Caco-2 (cell line): ENCODE results near the gene KCNAB3. TPM values are rescaled to one million over a fixed set of nuclear protein-coding genes. Genes with fewer than 3 reads are reported as not detected.

ENCODE experiments used
- BruUV-seq: library from RNA; stranded (reverse); fragments of 400-500 nt; replicated peaks from 2 replicates; lab custom pipeline; 2021; lab: Mats Ljungman, UMichigan
- CTCF ChIA-PET: fragments of 300-600 bp; sonication (Branson Sonifier 250); formaldehyde crosslinking; loops from one replicate; lab custom pipeline; 2022; ENCODE audit warnings: antibody characterized with exemption; lab: Charles Lee
- POLR2A ChIA-PET: fragments of 300-600 bp; sonication (Branson Sonifier 250); formaldehyde crosslinking; loops from one replicate; lab custom pipeline; 2022; ENCODE audit warnings: antibody characterized with exemption; lab: Charles Lee
- DNase-seq, 2 experiments: peaks; one replicate each; pipeline versions ENCODE4 v3.0.0 to v3.0.0-alpha.2; 2020 to 2022
- H3K27me3 ChIP-seq: replicated peaks from 2 replicates; pipeline ENCODE4 v1.6.0; 2011; ENCODE audit warnings: low read length; ENCODE audit not compliant: control insufficient read depth, insufficient read depth
- H3K36me3 ChIP-seq: 2 replicates; pipeline ENCODE4 v1.5.1; 2011; ENCODE audit warnings: low read length; ENCODE audit not compliant: control insufficient read depth, insufficient read depth
- H3K4me1 ChIP-seq: fragments of 250-450 bp; sonication (Bioruptor Pico); 2 replicates; pipeline ENCODE4 v1.5.1; 2020; ENCODE audit warnings: mild to moderate bottlenecking
- H3K4me3 ChIP-seq: 2 replicates; pipeline ENCODE4 v1.5.1; 2011; ENCODE audit warnings: low read depth, mild to moderate bottlenecking, control low read depth, low read length
- H3K9me3 ChIP-seq: fragments of 250-450 bp; sonication (Bioruptor Pico); 2 replicates; pipeline ENCODE4 v1.5.1; 2020; ENCODE audit warnings: mild to moderate bottlenecking, moderate library complexity
- H3K27ac Mint-ChIP-seq: one replicate; pipeline ENCODE4 v1.8.0; 2022; ENCODE audit warnings: mixed read lengths; ENCODE audit not compliant: unreplicated experiment
- H3K27me3 Mint-ChIP-seq: one replicate; pipeline ENCODE4 v1.8.0; 2022; ENCODE audit warnings: mixed read lengths; ENCODE audit not compliant: insufficient read depth, unreplicated experiment
- H3K36me3 Mint-ChIP-seq: one replicate; pipeline ENCODE4 v1.8.0; 2022; ENCODE audit warnings: mild to moderate bottlenecking, mixed read lengths; ENCODE audit not compliant: insufficient read depth, unreplicated experiment
- H3K4me1 Mint-ChIP-seq: one replicate; pipeline ENCODE4 v1.8.0; 2022; ENCODE audit warnings: low read depth, mixed read lengths; ENCODE audit not compliant: unreplicated experiment
- H3K4me3 Mint-ChIP-seq: one replicate; pipeline ENCODE4 v1.8.0; 2022; ENCODE audit warnings: mild to moderate bottlenecking, moderate library complexity, mixed read lengths; ENCODE audit not compliant: unreplicated experiment
- H3K9me3 Mint-ChIP-seq: one replicate; pipeline ENCODE4 v1.8.0; 2022; ENCODE audit warnings: mixed read lengths; ENCODE audit not compliant: unreplicated experiment
- CTCF ChIP-seq, 2 experiments: fragments of 200-600 bp in 1 of 2; IDR thresholded peaks; 1 replicate in 1 of 2; 2 replicates in 1 of 2; pipeline versions ENCODE4 v1.5.1 to v1.8.0; 2011 to 2022; ENCODE audit warnings: antibody characterized with exemption in 1 of 2, control low read depth in 1 of 2, inconsistent platforms in 1 of 2, low read depth in 1 of 2, low read length in 1 of 2, mild to moderate bottlenecking in 1 of 2, moderate library complexity in 1 of 2; ENCODE audit not compliant: insufficient read depth in 1 of 2, severe bottlenecking in 1 of 2, unreplicated experiment in 1 of 2
- intact Hi-C: fragments of 100-400 bp; cut with micrococcal nuclease; formaldehyde crosslinking; loops from one replicate; pipeline ENCODE4 v1.10.0; 2022; ENCODE audit not compliant: unreplicated experiment
- total RNA-seq: library from RNA; stranded (reverse); gene quantifications from 2 replicates; pipeline ENCODE4 v1.2.3, GENCODE V29; 2022

The KCNAB3 gene
- total RNA-seq, 1 experiment from 2014 or later, result 2.0 TPM

DNA sequence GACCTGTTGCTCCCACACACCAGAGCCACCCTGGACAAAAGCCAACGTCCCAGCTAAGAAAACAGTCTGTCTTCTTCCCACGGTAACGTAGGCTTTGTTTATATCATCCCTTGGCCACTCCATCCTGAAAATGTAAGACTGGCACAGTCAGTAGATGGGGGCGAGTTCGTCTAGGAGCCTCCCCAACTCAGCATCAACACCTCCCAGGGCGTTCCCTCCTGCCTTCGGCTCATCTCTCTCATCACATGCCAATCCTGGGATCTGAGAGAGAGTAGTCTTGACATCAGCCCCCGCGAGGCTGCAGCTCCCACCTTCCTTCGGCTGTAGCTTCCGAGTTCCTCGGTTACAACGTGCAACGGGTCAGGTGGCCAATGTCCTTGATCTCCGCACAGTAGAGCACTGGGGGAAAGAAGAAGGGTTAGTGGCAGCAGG, 14.5 kb downstream of the KCNAB3 start:
- DNase-seq, result no peak
- POLR2A ChIA-PET, result interaction anchor here (0.8 to 1.7 kb wide), 4 partner anchors 17 to 380 kb away, joined by 3 to 10 read pairs (median 4); partner anchors contain the start of genes CNTROB, SLC25A35 and TRAPPC1
- TF ChIP-seq CTCF (IDR thresholded peaks at IDR 0.05; ENCODE audit: insufficient read depth in 1 of 2, low read depth in 1 of 2, low read length in 1 of 2, severe bottlenecking in 1 of 2, unreplicated experiment in 1 of 2), result no peak
- Histone ChIP-seq H3K36me3 (no peaks in the 10 kb centered on the region), H3K4me1 (0 out of 2 replicates have a peak, but pooled peaks cover 3% of the 10 kb centered on the region), H3K27me3 (no peaks in the 10 kb centered on the region), H3K4me3 (peak overlapping the region; percentile 61), H3K9me3 (no peaks in the 10 kb centered on the region)
- Mint-ChIP-seq H3K27ac (peak overlapping the region; percentile 92), H3K4me3 (peak overlapping the region; percentile 85), H3K27me3 (no peaks in the 10 kb centered on the region), H3K9me3 (no peaks in the 10 kb centered on the region), H3K36me3 (peaks cover 26% of the 10 kb centered on the region), H3K4me1 (no peaks in the 10 kb centered on the region)
- intact Hi-C loops, result loop anchor here (2.0 to 10.0 kb wide), 2 partner anchors 142 to 170 kb away; no protein-coding TSS in a partner anchor
- BruUV-seq, result no TSS peak
- CTCF ChIA-PET, result interaction anchor here (1.0 to 2.9 kb wide), 3 partner anchors 17 to 126 kb away, joined by 3 to 21 read pairs (median 14); partner anchors contain the start of genes CNTROB and TRAPPC1

DNA sequence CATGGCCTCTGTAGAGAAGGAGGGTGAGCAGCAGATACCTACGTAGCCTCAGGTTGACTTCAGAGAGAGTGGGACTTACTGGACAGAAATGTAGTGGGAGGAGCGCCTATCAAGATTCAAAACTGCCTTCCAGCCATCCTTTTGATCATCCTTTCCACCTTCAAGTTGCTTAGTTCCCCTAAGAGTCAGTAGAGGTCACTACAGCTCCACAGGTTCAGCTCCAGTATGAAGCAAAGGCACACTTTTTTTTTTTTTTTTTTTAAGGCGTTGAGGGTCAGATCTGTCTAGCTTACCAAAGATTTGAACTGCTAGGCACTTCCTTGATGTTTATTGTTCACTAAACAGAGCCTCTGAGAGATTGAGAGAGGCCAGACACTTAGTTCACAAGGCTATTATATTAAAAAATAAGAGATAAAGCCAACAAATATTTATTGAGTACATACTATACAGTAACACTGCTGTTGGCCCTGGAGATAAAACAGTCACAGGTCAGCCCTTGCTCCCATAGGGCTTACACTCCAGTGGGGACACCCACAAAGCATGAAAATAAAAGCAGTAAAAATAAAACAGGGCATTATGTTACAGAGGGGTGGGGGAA, 16.6 kb downstream of the KCNAB3 start:
- Histone ChIP-seq H3K36me3 (no peaks in the 10 kb centered on the region), H3K4me1 (0 out of 2 replicates have a peak, but pooled peaks cover 3% of the 10 kb centered on the region), H3K9me3 (no peaks in the 10 kb centered on the region), H3K4me3 (no peak overlapping the region), H3K27me3 (no peaks in the 10 kb centered on the region)
- Mint-ChIP-seq H3K27ac (no peak overlapping the region), H3K36me3 (peaks cover 32% of the 10 kb centered on the region), H3K9me3 (no peaks in the 10 kb centered on the region), H3K4me1 (no peaks in the 10 kb centered on the region), H3K27me3 (no peaks in the 10 kb centered on the region), H3K4me3 (no peak overlapping the region)
- POLR2A ChIA-PET, result interaction anchor here (0.6 kb wide), 5 partner anchors 13 to 298 kb away, joined by 3 to 6 read pairs (median 4); partner anchors contain the start of gene FXR2
- intact Hi-C loops, result loop anchor here (1.0 to 10.0 kb wide), 4 partner anchors 19 to 168 kb away; partner anchors contain the start of gene CNTROB
- BruUV-seq, result no TSS peak
- TF ChIP-seq CTCF (IDR thresholded peaks at IDR 0.05; ENCODE audit: insufficient read depth in 1 of 2, low read depth in 1 of 2, low read length in 1 of 2, severe bottlenecking in 1 of 2, unreplicated experiment in 1 of 2), result peak; percentile 29 to 68
- DNase-seq, result peak; percentile 50 to 62
- CTCF ChIA-PET, result interaction anchor here (0.6 to 1.9 kb wide), 8 partner anchors 19 to 695 kb away, joined by 3 to 8 read pairs (median 4); partner anchors contain the start of genes CNTROB and TRAPPC1

DNA sequence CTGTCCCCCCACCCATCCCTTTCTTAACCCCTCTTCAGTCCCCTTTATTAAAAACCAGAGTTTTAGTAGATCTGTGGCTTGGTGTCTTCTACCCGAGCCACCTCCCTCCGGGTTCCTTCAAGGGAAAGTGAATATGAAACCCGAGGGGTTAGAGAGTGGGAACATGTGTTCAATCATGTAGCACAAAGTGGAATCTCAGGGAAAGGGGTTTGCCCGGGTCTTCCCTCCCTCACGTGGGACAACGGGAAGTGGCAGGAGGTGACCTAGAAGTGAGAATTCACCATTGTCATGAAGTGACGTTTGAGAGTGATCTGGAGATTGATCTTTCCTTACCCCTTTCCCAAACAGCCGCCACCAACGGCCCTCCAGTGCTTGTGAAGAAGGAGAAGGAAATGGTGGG, 18.5 kb downstream of the KCNAB3 start:
- no peak for TF ChIP-seq CTCF (IDR thresholded peaks at IDR 0.05; ENCODE audit: insufficient read depth in 1 of 2, low read depth in 1 of 2, low read length in 1 of 2, severe bottlenecking in 1 of 2, unreplicated experiment in 1 of 2)
- no peaks in the 10 kb centered on the region for H3K36me3 ChIP-seq

More for the DNA sequence above, 18.5 kb downstream of the KCNAB3 start:
- no TSS peak for BruUV-seq
- H3K27me3 ChIP-seq, result no peaks in the 10 kb centered on the region
- H3K4me3 ChIP-seq, result no peak overlapping the region
- Mint-ChIP-seq H3K9me3 (no peaks in the 10 kb centered on the region), H3K27ac (no peak overlapping the region), H3K4me3 (no peak overlapping the region), H3K36me3 (peaks cover 29% of the 10 kb centered on the region), H3K27me3 (no peaks in the 10 kb centered on the region), H3K4me1 (no peaks in the 10 kb centered on the region)
- intact Hi-C loops, result loop anchor here (10.0 kb wide), 1 partner anchor 166 kb away; no protein-coding TSS in a partner anchor
- H3K9me3 ChIP-seq, result no peaks in the 10 kb centered on the region
- POLR2A ChIA-PET, result no interaction called here
- CTCF ChIA-PET, result no interaction called here
- no peak for DNase-seq
- H3K4me1 ChIP-seq, result no peaks in the 10 kb centered on the region
